ENCODE measurements around the gene B4GALT4. TPM values are rescaled to one million over a fixed set of nuclear protein-coding genes. Genes with fewer than 3 reads are reported as not detected.

B4GALT4 gene
- total and polyA plus RNA-seq, 3 donors from 2014 or later = 13.5 to 19.4 (median 17.7) TPM

DNA sequence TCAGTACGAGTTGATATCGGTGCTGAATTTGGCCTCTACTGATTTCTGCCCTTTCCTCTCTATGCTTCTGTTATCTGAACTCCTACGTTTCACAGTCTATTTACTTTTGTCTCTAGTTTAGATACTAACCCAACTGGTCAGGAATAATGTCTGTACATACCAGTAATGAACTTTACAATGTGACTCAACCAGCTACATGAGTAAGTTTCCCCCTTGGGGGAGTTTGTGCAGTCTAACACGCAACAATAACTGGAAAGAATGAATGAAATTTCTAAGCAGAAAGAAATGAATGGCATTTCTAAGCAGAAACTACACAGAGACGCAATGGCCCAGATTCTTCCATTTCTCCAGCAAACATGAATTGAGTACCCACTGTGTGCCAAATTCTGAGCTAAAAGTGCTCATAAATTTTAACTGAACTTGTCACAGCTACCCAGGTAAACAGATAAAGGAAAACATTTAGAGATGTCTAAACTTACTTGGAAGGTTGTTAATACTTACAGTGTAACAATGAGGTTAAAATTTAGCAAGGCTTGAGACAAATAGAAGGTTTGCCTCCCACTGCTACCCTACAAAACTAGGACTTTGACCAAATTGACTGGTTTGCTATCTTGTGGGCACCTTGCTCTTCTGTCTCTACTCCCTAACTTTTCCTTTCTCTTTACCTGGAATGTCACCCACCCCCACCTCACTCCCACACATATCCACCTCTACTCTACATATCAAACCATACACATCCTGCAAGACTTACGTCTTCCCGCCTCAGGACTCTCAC lies 55.7 kb downstream of the B4GALT4 start:
- intact Hi-C loops (cut with DNase I; ENCODE audit: low total_unique reads) = no loop called here
- no peaks in the 10 kb centered on the region for H3K9me3 ChIP-seq
- 81 to 86% methylated on average over 7 of the region's 7 CpGs for WGBS, 2 donors

DNA sequence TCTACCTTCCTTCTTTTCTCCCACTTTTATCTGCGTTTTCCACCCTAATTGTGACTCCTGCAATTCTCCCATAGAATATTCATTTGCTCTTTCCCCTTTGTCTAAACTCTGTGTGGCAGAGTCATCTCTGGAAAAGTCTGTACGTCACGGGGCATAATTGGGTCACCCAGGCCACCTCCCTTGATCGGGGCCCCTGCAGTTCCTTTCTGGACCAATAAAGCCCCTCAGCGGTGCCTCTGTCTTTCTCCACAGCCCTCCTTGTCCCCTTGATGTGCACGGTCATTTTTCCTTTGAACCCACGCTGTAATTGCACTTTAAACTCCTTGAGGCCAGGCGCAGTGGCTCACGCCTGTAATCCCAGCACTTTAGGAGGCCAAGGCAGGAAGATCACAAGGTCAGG lies 56.6 kb downstream of the B4GALT4 start:
- H3K4me1 ChIP-seq = no peaks in the 10 kb centered on the region
- no peak for TF ChIP-seq POLR2A (IDR thresholded peaks at IDR 0.05)
- TF ChIP-seq, protein P1, sequence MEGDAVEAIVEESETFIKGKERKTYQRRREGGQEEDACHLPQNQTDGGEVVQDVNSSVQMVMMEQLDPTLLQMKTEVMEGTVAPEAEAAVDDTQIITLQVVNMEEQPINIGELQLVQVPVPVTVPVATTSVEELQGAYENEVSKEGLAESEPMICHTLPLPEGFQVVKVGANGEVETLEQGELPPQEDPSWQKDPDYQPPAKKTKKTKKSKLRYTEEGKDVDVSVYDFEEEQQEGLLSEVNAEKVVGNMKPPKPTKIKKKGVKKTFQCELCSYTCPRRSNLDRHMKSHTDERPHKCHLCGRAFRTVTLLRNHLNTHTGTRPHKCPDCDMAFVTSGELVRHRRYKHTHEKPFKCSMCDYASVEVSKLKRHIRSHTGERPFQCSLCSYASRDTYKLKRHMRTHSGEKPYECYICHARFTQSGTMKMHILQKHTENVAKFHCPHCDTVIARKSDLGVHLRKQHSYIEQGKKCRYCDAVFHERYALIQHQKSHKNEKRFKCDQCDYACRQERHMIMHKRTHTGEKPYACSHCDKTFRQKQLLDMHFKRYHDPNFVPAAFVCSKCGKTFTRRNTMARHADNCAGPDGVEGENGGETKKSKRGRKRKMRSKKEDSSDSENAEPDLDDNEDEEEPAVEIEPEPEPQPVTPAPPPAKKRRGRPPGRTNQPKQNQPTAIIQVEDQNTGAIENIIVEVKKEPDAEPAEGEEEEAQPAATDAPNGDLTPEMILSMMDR (IDR thresholded peaks at IDR 0.05) = no peak
- WGBS, 2 donors = 74 to 82% methylated on average over 9 of the region's 9 CpGs
- no peaks in the 10 kb centered on the region for H3K9me3 ChIP-seq
- no peak for DNase-seq
- H3K36me3 ChIP-seq (ENCODE audit: low read depth, missing control alignments) = no peaks in the 10 kb centered on the region
- intact Hi-C loops (cut with DNase I; ENCODE audit: low total_unique reads) = no loop called here
- no peak overlapping the region for H3K4me3 ChIP-seq
- no peak overlapping the region for H3K27ac ChIP-seq
- no peaks in the 10 kb centered on the region for H3K27me3 ChIP-seq

More for the DNA sequence above, 55.7 kb downstream of the B4GALT4 start:
- Histone ChIP-seq H3K36me3 (ENCODE audit: low read depth, missing control alignments) (no peaks in the 10 kb centered on the region), H3K4me3 (no peak overlapping the region), H3K27ac (no peak overlapping the region), H3K4me1 (no peaks in the 10 kb centered on the region), H3K27me3 (no peaks in the 10 kb centered on the region)
- TF ChIP-seq POLR2A (IDR thresholded peaks at IDR 0.05) = no peak
- TF ChIP-seq, protein P1 (IDR thresholded peaks at IDR 0.05) = no peak
- no peak for DNase-seq

DNA sequence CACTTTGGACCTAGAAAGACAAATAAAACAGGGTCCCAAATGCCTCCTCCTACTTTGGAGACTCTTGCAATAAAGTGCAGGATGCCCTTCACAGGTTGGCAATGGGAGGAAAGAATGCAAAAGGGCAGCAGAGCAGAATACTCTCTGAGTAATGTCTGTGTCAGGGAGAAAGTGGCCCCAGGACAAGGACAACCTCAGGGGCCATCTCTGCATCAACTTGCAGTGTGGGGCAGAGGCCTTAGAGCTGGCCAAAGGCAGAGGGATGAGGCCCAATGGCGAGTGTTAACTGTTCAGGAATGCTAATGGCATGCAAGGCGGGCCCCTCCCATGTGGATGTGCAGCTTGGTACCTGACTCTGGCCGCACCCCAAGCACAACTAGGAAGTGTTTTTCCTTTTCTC lies 58.9 kb downstream of the B4GALT4 start:
- Histone ChIP-seq H3K27ac (no peak overlapping the region), H3K4me3 (no peak overlapping the region), H3K36me3 (ENCODE audit: low read depth, missing control alignments) (no peaks in the 10 kb centered on the region), H3K4me1 (no peaks in the 10 kb centered on the region), H3K27me3 (no peaks in the 10 kb centered on the region), H3K9me3 (no peaks in the 10 kb centered on the region)
- TF ChIP-seq POLR2A (IDR thresholded peaks at IDR 0.05) = no peak
- TF ChIP-seq, protein P1 (IDR thresholded peaks at IDR 0.05) = no peak
- whole genome bisulfite sequencing, 2 donors = 66 to 85% methylated on average over 3 of the region's 3 CpGs
- DNase-seq = no peak
- intact Hi-C loops (cut with DNase I; ENCODE audit: low total_unique reads) = no loop called here

DNA sequence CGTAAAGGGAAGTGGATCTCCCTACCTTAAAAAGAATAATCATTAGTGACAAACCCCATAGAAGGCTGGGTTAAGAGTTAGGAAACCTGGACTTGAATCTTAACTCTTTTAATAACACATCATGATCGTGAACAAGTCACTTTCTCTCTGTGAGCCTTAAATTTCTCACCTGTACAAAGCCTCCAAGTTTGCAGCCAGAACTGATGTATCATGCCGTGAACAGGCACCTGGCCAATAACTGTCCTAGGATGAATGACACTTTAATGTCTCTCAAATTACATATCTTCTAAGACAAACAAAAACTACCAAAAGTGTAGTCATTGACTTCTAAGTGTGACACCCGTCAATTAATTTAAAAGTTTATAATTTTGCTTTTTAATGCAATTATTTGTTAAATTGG lies 63.4 kb downstream of the B4GALT4 start:
- Histone ChIP-seq H3K36me3 (ENCODE audit: low read depth, missing control alignments) (no peaks in the 10 kb centered on the region), H3K4me1 (no peaks in the 10 kb centered on the region), H3K27me3 (no peaks in the 10 kb centered on the region), H3K9me3 (no peaks in the 10 kb centered on the region), H3K4me3 (no peak overlapping the region), H3K27ac (no peak overlapping the region)
- no peak for DNase-seq
- no peak for TF ChIP-seq POLR2A (IDR thresholded peaks at IDR 0.05)
- WGBS, 2 donors = 84 to 85% methylated on average over 4 of the region's 4 CpGs
- intact Hi-C loops (cut with DNase I; ENCODE audit: low total_unique reads) = no loop called here

DNA sequence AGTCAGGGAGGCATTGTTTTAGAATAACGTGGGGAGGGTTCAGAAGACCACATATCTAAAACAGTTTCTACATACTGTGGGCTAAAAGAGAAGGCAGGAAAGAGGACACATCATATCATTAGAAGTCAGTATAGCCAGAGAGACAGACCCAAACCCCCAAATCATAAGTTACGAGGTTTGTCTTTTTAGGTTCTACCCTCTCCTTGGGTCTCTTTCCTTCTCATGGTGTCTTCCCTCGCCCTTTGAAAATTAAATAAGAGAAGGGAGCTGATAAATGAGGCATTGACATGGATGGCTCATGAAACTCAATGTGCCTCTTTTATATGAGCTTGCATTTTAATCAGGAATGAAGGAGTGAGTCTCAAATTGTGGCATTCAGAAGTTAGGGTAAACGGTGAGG lies 63.9 kb downstream of the B4GALT4 start:
- no peak overlapping the region for H3K4me3 ChIP-seq
- no peaks in the 10 kb centered on the region for H3K36me3 ChIP-seq (ENCODE audit: low read depth, missing control alignments)
- no peaks in the 10 kb centered on the region for H3K4me1 ChIP-seq
- no peaks in the 10 kb centered on the region for H3K27me3 ChIP-seq
- TF ChIP-seq POLR2A (IDR thresholded peaks at IDR 0.05) = no peak
- TF ChIP-seq, protein P1 (IDR thresholded peaks at IDR 0.05) = no peak
- intact Hi-C loops (cut with DNase I; ENCODE audit: low total_unique reads) = no loop called here
- no peak for DNase-seq
- 81 to 82% methylated on average over 4 of the region's 4 CpGs for WGBS, 2 donors
- no peak overlapping the region for H3K27ac ChIP-seq
- H3K9me3 ChIP-seq = no peaks in the 10 kb centered on the region
